ENCODE data around the gene FSIP2.

- TF ChIP-seq, protein P1, sequence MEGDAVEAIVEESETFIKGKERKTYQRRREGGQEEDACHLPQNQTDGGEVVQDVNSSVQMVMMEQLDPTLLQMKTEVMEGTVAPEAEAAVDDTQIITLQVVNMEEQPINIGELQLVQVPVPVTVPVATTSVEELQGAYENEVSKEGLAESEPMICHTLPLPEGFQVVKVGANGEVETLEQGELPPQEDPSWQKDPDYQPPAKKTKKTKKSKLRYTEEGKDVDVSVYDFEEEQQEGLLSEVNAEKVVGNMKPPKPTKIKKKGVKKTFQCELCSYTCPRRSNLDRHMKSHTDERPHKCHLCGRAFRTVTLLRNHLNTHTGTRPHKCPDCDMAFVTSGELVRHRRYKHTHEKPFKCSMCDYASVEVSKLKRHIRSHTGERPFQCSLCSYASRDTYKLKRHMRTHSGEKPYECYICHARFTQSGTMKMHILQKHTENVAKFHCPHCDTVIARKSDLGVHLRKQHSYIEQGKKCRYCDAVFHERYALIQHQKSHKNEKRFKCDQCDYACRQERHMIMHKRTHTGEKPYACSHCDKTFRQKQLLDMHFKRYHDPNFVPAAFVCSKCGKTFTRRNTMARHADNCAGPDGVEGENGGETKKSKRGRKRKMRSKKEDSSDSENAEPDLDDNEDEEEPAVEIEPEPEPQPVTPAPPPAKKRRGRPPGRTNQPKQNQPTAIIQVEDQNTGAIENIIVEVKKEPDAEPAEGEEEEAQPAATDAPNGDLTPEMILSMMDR (IDR thresholded peaks at IDR 0.05), result no peak
- TF ChIP-seq POLR2A (IDR thresholded peaks at IDR 0.05) (no peak), POLR2AphosphoS5 (IDR thresholded peaks at IDR 0.05) (no peak)
Measured at GRCh38 chr2:185790361-185790760, 51.8 kb downstream of the FSIP2 start.
